Ascending aorta (tissue), 2 donors: ENCODE measurements around the gene S100A9. TPM values are rescaled to one million over a fixed set of nuclear protein-coding genes. Genes with fewer than 3 reads are reported as not detected.
"Not testable (repeated sequence)": the region's sequence is repeated elsewhere in the genome, so short reads cannot be mapped to it uniquely, and the experiment has no call there.

Source experiments
- DNase-seq, 2 donors: peaks; one replicate each; pipeline ENCODE4 v3.0.0-alpha.2; 2019; ENCODE audit warnings: low spot score in 2 of 2
- H3K27ac ChIP-seq, 2 donors: fragments of 200-600 bp; sonication (generic); one replicate each; pipeline ENCODE4 v1.5.1; 2016 to 2017; ENCODE audit warnings: mild to moderate bottlenecking in 1 of 2
- H3K27me3 ChIP-seq: fragments of 200-600 bp; sonication (generic); one replicate; pipeline ENCODE4 v1.5.1; 2017
- H3K36me3 ChIP-seq, 2 donors: fragments of 200-600 bp; sonication (generic); one replicate each; pipeline ENCODE4 v1.5.1; 2016
- H3K4me1 ChIP-seq, 2 donors: fragments of 200-600 bp; sonication (generic); one replicate each; pipeline ENCODE4 v1.5.1; 2016 to 2017; ENCODE audit warnings: mild to moderate bottlenecking in 1 of 2
- H3K4me3 ChIP-seq, 2 donors: fragments of 200-600 bp; sonication (generic); one replicate each; pipeline ENCODE4 v1.5.1; 2016 to 2017; ENCODE audit warnings: mild to moderate bottlenecking in 1 of 2
- H3K9me3 ChIP-seq, 2 donors: fragments of 200-600 bp; sonication (generic); one replicate each; pipeline ENCODE4 v1.5.1; 2016
- intact Hi-C: fragments of 100-400 bp; cut with DNase I; formaldehyde crosslinking; loops from one replicate; pipeline ENCODE4 v1.15.1; 2023
- total RNA-seq: library from RNA; depleted of rRNA; stranded (reverse); fragments of >200 nt; gene quantifications from one replicate; pipeline ENCODE4 v1.1.0, GENCODE V29; 2016
- TF ChIP-seq, protein P1 (sequence below), 3 experiments: fragments of 200-600 bp in 2 of 3; fragments of 450-650 bp in 1 of 3; sonication (generic) in 2 of 3; IDR thresholded peaks; one replicate each; pipeline ENCODE4 v1.5.1; 2016 to 2019; ENCODE audit warnings: antibody characterized with exemption in 3 of 3, mild to moderate bottlenecking in 1 of 3, moderate library complexity in 1 of 3

S100A9 gene
- total RNA-seq, 1 donor from 2014 or later: 764 TPM

DNA sequence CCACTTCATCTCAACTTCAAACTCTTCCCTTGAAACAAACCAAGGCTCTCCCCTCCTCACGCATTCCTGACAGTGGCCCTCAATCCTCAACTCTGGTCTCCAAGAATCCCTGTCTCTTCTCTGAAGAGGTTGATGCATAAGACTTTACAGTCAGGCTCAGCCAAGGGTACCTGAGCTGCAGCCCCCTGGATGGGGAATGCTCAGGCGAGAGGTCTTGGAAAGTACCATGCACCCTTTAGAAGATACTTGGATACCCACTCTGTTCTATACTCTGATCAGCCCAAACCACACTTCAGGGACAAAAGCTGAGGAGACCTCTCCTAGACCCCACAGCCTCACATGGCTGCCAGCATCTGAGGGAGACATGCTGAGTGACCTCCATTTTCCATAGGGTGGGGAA, 44.4 kb upstream of the S100A9 start:
- no peaks in the 10 kb centered on the region for H3K9me3 ChIP-seq
- DNase-seq: no peak
- H3K36me3 ChIP-seq: no peaks in the 10 kb centered on the region
- intact Hi-C loops: no loop called here
- H3K27ac ChIP-seq: no peak overlapping the region
- H3K27me3 ChIP-seq: no peaks in the 10 kb centered on the region
- H3K4me3 ChIP-seq: no peak overlapping the region
- TF ChIP-seq, protein P1, sequence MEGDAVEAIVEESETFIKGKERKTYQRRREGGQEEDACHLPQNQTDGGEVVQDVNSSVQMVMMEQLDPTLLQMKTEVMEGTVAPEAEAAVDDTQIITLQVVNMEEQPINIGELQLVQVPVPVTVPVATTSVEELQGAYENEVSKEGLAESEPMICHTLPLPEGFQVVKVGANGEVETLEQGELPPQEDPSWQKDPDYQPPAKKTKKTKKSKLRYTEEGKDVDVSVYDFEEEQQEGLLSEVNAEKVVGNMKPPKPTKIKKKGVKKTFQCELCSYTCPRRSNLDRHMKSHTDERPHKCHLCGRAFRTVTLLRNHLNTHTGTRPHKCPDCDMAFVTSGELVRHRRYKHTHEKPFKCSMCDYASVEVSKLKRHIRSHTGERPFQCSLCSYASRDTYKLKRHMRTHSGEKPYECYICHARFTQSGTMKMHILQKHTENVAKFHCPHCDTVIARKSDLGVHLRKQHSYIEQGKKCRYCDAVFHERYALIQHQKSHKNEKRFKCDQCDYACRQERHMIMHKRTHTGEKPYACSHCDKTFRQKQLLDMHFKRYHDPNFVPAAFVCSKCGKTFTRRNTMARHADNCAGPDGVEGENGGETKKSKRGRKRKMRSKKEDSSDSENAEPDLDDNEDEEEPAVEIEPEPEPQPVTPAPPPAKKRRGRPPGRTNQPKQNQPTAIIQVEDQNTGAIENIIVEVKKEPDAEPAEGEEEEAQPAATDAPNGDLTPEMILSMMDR (IDR thresholded peaks at IDR 0.05): no peak
- H3K4me1 ChIP-seq: no peaks in the 10 kb centered on the region

GRCh38 chr1:153314388-153314787, 43.3 kb upstream of the S100A9 start:
- H3K36me3 ChIP-seq, H3K27ac ChIP-seq, H3K27me3 ChIP-seq, DNase-seq, intact Hi-C loops, H3K4me1 ChIP-seq, H3K9me3 ChIP-seq, H3K4me3 ChIP-seq: not testable (repeated sequence)

- H3K4me1 ChIP-seq, intact Hi-C loops, H3K4me3 ChIP-seq, DNase-seq, H3K27me3 ChIP-seq, H3K27ac ChIP-seq, H3K36me3 ChIP-seq, H3K9me3 ChIP-seq: not testable (repeated sequence)
Measured at GRCh38 chr1:153316013-153316412, 41.6 kb upstream of the S100A9 start.

- H3K27me3 ChIP-seq, H3K27ac ChIP-seq, H3K36me3 ChIP-seq, H3K4me1 ChIP-seq, DNase-seq, H3K4me3 ChIP-seq, intact Hi-C loops: not testable (repeated sequence)
- peaks cover 0 to 17% of the 10 kb centered on the region in 2 donors for H3K9me3 ChIP-seq
Measured at GRCh38 chr1:153318145-153318544, 39.5 kb upstream of the S100A9 start.

- no peaks in the 10 kb centered on the region for H3K4me1 ChIP-seq
- intact Hi-C loops: no loop called here
- no peak overlapping the region for H3K4me3 ChIP-seq
- TF ChIP-seq, protein P1 (IDR thresholded peaks at IDR 0.05): no peak
- H3K27me3 ChIP-seq: no peaks in the 10 kb centered on the region
- no peaks in the 10 kb centered on the region for H3K36me3 ChIP-seq
- H3K27ac ChIP-seq: no peak overlapping the region
- no peak for DNase-seq
- H3K9me3 ChIP-seq: peaks cover 0 to 34% of the 10 kb centered on the region in 2 donors
Measured at GRCh38 chr1:153322568-153322967, 35.1 kb upstream of the S100A9 start.

DNA sequence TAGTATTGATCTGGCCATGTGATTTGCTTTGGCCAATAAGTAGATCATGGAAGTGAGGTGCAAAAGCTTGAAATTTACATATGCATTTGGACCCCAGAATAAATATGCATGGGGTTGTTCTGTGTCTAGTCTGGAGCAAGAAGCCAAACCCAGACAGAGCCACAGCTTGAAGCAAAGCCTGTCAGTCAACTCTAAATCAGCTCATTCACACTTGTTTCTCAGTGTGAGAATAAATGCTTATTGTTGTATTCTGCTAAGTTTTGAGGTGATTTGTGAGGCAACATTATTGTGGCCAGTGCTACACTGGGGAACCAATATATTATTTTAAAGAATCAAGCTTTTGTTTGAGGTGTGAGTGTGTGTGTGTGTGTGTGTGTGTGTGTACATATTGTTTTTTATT, 32.7 kb upstream of the S100A9 start:
- no peaks in the 10 kb centered on the region for H3K4me1 ChIP-seq
- no peak for DNase-seq
- intact Hi-C loops: no loop called here
- H3K27ac ChIP-seq: no peak overlapping the region
- no peaks in the 10 kb centered on the region for H3K27me3 ChIP-seq
- H3K4me3 ChIP-seq: no peak overlapping the region
- TF ChIP-seq, protein P1 (IDR thresholded peaks at IDR 0.05): no peak
- no peaks in the 10 kb centered on the region for H3K36me3 ChIP-seq
- H3K9me3 ChIP-seq: peaks cover 0 to 42% of the 10 kb centered on the region in 2 donors

GRCh38 chr1:153333902-153334301, 23.8 kb upstream of the S100A9 start:
- DNase-seq: no peak
- Histone ChIP-seq H3K36me3 (no peaks in the 10 kb centered on the region), H3K27me3 (no peaks in the 10 kb centered on the region), H3K4me1 (no peaks in the 10 kb centered on the region), H3K4me3 (no peak overlapping the region), H3K27ac (no peak overlapping the region), H3K9me3 (peaks cover 0 to 13% of the 10 kb centered on the region in 2 donors)
- intact Hi-C loops: no loop called here
- TF ChIP-seq, protein P1 (IDR thresholded peaks at IDR 0.05): no peak
